Body of pancreas (tissue), 4 donors: ENCODE results near the gene TRPM3. TPM values are rescaled to one million over a fixed set of nuclear protein-coding genes. Genes with fewer than 3 reads are reported as not detected.

Experiments used
- ATAC-seq: fragments of 150-250 bp; one replicate; pipeline ENCODE4 v1.9.1; 2016
- DNase-seq, 4 donors: peaks; one replicate each; pipeline ENCODE4 v3.0.0-alpha.2; 2019
- H3K27ac ChIP-seq, 4 donors: fragments of 200-600 bp; sonication (generic); 1 replicate in 3 of 4; 2 replicates in 1 of 4; pipeline versions ENCODE4 v1.5.1 to v1.6.1; 2016 to 2019; ENCODE audit warnings: mild to moderate bottlenecking in 1 of 4, mixed read lengths in 1 of 4, moderate library complexity in 1 of 4
- H3K27me3 ChIP-seq, 2 donors: fragments of 200-600 bp; sonication (generic); one replicate each; pipeline ENCODE4 v1.6.0; 2016; ENCODE audit warnings: mild to moderate bottlenecking in 1 of 2
- H3K36me3 ChIP-seq, 2 donors: fragments of 200-600 bp; sonication (generic); replicated peaks in 1 of 2; 2 replicates each; pipeline ENCODE4 v1.5.1; 2016; ENCODE audit warnings: low read depth in 2 of 2; ENCODE audit not compliant: insufficient read depth in 1 of 2
- H3K4me1 ChIP-seq: fragments of 200-600 bp; sonication (generic); one replicate; pipeline ENCODE4 v1.6.0; 2016
- H3K4me3 ChIP-seq, 2 donors: fragments of 200-600 bp; sonication (generic); 1 replicate in 1 of 2; 2 replicates in 1 of 2; pipeline ENCODE4 v1.5.1; 2016 to 2019
- H3K9me3 ChIP-seq, 3 donors: fragments of 200-600 bp; sonication (generic); 1 replicate in 2 of 3; 2 replicates in 1 of 3; pipeline ENCODE4 v1.5.1; 2016
- CTCF ChIP-seq, 7 experiments: fragments of 450-650 bp in 4 of 7; fragments of 200-600 bp in 3 of 7; sonication (generic) in 3 of 7; IDR thresholded peaks; one replicate each; pipeline ENCODE4 v1.5.1; 2016 to 2019; ENCODE audit warnings: antibody characterized with exemption in 7 of 7
- POLR2A ChIP-seq, 3 donors: fragments of 450-650 bp; IDR thresholded peaks; one replicate each; pipeline ENCODE4 v1.6.1; 2016; ENCODE audit warnings: antibody characterized with exemption in 3 of 3, mild to moderate bottlenecking in 2 of 3
- WGBS, 2 donors: methylation state at CpG; one replicate each; pipeline ENCODE4 v1.1.5; 2017; 5-methylcytosine and 5-hydroxymethylcytosine counted together
- intact Hi-C: fragments of 100-400 bp; cut with DNase I; formaldehyde crosslinking; loops from one replicate; pipeline ENCODE4 v1.15.1; 2023
- total RNA-seq, 2 donors: library from RNA; depleted of rRNA; stranded (reverse); fragments of >200 nt; gene quantifications; one replicate each; pipeline ENCODE4 v1.1.0, GENCODE V29; 2016

The TRPM3 gene
- total RNA-seq, 2 donors from 2014 or later, result 0.78 to 1.3 TPM

DNA sequence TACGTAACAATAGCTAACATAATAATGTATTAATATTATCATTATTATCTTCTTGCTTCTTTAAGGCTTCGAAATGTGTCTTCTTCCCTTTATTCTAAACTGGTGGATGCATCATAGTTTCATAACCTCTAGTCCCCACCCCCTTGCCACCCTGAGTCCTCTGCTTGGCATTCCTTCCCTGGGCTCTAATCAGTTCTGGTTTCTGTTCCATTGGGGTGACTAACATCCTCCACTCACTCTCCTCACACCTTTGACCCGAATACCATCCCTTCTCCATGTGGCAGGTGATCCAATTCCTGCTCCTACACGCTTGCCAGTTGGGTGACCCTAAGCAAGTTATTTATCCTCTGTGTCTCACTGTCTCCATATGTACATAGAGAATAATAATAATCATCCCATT is 286.1 kb downstream of the TRPM3 start:
- no peak for DNase-seq
- Histone ChIP-seq H3K4me1 (no peaks in the 10 kb centered on the region), H3K36me3 (no peaks in the 10 kb centered on the region), H3K27ac (no peak overlapping the region), H3K27me3 (no peaks in the 10 kb centered on the region), H3K9me3 (no peaks in the 10 kb centered on the region), H3K4me3 (no peak overlapping the region)
- no peak for ATAC-seq
- intact Hi-C loops, result no loop called here
- WGBS, 2 donors, result 66 to 72% methylated on average over 4 of the region's 4 CpGs
- TF ChIP-seq CTCF (IDR thresholded peaks at IDR 0.05) (no peak), POLR2A (IDR thresholded peaks at IDR 0.05) (no peak)

DNA sequence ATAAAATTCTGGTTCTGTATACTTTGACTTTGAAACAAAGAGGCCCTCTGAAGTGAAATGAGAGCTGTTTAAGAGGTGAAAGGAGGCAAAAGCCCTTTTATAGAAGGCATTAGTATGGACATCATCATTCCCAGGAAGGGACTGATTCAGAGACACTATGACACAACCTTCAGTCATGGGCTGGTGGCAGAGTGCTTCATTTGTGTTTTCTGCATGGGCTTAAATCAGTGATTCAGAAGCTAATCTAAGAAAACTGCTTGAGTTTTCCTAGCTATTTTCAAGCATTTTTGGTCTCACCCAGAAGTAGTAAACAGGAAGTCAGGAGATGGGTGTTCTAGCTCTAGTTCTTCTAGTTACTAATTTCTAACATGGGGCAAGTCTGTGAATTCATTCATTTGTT is 288.9 kb downstream of the TRPM3 start:
- DNase-seq, result no peak
- no peaks in the 10 kb centered on the region for H3K27me3 ChIP-seq
- no peak for ATAC-seq
- no peak overlapping the region for H3K4me3 ChIP-seq
- no peaks in the 10 kb centered on the region for H3K4me1 ChIP-seq
- H3K9me3 ChIP-seq, result no peaks in the 10 kb centered on the region
- no peaks in the 10 kb centered on the region for H3K36me3 ChIP-seq
- TF ChIP-seq POLR2A (IDR thresholded peaks at IDR 0.05), result no peak
- no peak for TF ChIP-seq CTCF (IDR thresholded peaks at IDR 0.05)
- no peak overlapping the region for H3K27ac ChIP-seq
- intact Hi-C loops, result no loop called here

DNA sequence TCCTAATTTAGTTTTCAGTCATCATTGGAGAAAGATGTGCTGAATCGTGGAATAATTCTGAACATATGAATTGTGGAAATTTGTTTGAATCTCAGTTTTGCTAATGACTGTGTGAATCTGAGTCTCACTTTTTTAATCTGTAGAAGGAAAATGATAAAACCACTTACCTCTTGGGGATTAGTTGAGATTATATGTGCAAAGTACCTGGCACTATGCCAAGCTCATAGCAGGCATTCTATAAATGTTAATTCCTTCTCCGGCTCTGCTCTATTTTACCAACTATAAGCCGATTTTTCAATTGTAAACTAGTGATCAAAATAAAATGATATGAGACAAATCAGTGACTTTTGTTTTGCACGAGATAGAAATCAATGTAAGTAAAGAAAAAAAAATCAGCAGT is 290.8 kb downstream of the TRPM3 start:
- H3K27me3 ChIP-seq, result no peaks in the 10 kb centered on the region
- H3K4me3 ChIP-seq, result no peak overlapping the region
- H3K36me3 ChIP-seq, result no peaks in the 10 kb centered on the region
- DNase-seq (no peak), ATAC-seq (no peak)
- WGBS, 2 donors, result 59 to 61% methylated on average over 4 of the region's 4 CpGs
- no peak for TF ChIP-seq POLR2A (IDR thresholded peaks at IDR 0.05)
- TF ChIP-seq CTCF (IDR thresholded peaks at IDR 0.05), result no peak
- H3K27ac ChIP-seq, result no peak overlapping the region
- intact Hi-C loops, result no loop called here
- H3K4me1 ChIP-seq, result no peaks in the 10 kb centered on the region
- H3K9me3 ChIP-seq, result no peaks in the 10 kb centered on the region

DNA sequence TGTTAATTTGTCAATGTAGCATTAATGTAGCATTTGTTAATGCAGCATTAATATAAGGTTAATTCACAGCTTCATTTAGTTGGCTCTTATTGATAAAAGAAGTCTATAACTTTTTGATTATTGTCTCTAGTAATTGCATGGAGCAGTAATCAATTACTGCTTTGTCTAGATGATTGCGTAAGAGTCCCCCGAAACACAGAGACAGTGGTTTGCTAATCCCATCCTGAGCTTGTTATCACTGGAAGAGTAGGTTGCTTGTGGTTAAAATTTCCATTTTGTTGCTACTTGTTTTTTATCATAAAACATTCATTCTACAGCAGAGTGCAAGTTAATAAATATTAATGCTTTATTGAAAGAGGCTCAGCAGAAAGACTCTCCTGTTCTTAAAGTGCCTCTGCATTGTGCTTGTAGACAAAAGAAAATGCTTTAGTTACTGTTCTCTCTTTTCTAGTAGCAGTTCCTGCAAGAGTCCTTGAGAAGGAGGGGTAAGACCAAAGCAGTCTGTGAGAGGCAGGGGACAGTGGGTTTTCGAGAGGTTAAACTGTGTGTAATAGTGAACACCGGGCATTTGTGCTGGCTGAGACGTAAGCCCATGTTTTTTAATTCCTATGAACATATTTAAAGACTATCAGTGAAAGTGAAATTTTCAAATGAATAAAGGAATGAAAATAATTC is 291.7 kb downstream of the TRPM3 start:
- intact Hi-C loops, result no loop called here
- DNase-seq, result no peak
- H3K4me1 ChIP-seq, result no peaks in the 10 kb centered on the region
- no peaks in the 10 kb centered on the region for H3K9me3 ChIP-seq
- H3K27ac ChIP-seq, result no peak overlapping the region
- no peak for ATAC-seq
- H3K27me3 ChIP-seq, result no peaks in the 10 kb centered on the region
- WGBS, 2 donors, result 55 to 67% methylated on average over 5 of the region's 5 CpGs
- TF ChIP-seq CTCF (IDR thresholded peaks at IDR 0.05) (no peak), POLR2A (IDR thresholded peaks at IDR 0.05) (no peak)
- H3K4me3 ChIP-seq, result no peak overlapping the region
- no peaks in the 10 kb centered on the region for H3K36me3 ChIP-seq

- H3K27ac ChIP-seq, result no peak overlapping the region
- TF ChIP-seq CTCF (IDR thresholded peaks at IDR 0.05), result no peak
- no peak for TF ChIP-seq POLR2A (IDR thresholded peaks at IDR 0.05)
- H3K4me1 ChIP-seq, result no peaks in the 10 kb centered on the region
- ATAC-seq (no peak), DNase-seq (no peak)
- WGBS, 2 donors, result 75 to 84% methylated on average over 3 of the region's 3 CpGs
- no peaks in the 10 kb centered on the region for H3K27me3 ChIP-seq
- no peak overlapping the region for H3K4me3 ChIP-seq
- intact Hi-C loops, result no loop called here
- no peaks in the 10 kb centered on the region for H3K36me3 ChIP-seq
- no peaks in the 10 kb centered on the region for H3K9me3 ChIP-seq
Observed at GRCh38 chr9:70826562-70826961, 294.9 kb downstream of the TRPM3 start.
